Measurements from ENCODE around the gene CEP162.

DNA sequence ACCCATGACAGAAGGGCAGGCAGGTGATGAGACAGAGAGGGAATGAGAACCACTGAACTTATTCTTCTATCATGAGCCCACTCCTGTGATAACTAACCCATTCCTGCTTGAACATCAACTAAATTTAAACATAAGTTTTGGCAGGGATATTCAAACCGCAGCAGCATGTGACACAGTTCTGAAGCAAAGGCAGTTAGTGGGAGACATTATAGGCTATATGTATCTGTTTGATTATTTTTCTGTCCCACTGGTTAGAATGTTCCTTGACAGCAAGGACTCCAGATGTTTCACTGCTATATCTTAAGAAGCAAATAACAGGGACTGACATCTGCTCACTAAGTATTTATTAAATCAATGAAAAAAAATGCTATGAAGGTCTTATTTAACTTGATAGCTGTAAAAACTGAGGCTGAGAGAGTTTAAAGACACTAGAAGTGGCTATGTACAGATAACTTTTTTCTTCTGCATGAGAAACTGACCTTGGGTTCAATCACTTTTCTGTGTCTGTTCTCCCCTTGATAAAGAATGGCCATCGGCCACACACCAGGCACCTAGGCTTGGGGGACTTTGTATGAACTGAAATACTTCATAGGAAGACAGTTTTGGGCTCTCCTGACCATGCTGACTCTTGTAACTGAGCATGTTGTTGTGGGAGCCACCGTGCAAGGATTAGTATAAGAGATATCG, 90.9 kb downstream of the CEP162 start:
- TF ChIP-seq CTCF (IDR thresholded peaks at IDR 0.05; ENCODE audit: insufficient read depth, low read length, poor library complexity, severe bottlenecking): no peak
- no peak for TF ChIP-seq EZH2phosphoT487 (conservative IDR thresholded peaks at IDR 0.05; ENCODE audit: low read length)
